Stimulated activated CD4-positive, alpha-beta T cell treated with anti-CD3 and anti-CD28 coated beads, Interleukin-4, amount 100 ng/mL, for 24 hours (primary cell): ENCODE measurements around the gene DHRS9.
A peak's percentile ranks its signal among the peaks of the same experiment; 100 is the strongest.

Source experiments
- DNase-seq: peaks from one replicate; pipeline ENCODE4 v3.0.0-alpha.2; 2020

The DHRS9 gene

DNA sequence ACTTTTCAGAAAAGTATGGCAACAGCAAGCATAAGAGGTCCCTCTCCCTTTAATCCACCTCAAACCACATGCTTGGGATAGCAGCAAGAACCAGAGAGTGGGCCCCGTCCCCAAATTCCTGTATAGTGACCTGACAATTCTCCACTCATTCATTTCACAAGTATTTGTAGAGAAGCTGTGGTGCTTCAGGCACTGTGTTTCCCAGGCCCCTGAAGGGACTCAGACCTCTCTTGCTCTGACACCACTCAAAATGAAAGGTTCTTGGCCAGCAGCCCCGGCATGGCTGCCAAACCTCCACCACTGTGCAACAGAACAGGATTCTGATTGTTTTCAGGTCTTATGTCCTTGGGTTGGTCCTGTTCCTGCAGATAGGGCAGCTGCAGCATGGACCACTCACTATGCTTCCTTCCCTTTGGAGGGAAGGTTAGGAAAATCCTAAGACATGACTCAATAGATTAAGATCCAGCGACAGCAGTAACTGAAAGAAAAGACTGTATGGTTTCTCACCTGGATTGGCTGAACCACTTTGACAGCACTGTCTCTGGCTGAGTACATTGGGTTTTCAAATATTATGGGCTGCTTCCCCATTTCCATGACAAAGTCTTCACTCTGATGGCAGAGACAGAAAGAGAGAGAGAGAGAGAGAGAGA is 67.6 kb downstream of the DHRS9 start:
- DNase-seq: no peak

DNA sequence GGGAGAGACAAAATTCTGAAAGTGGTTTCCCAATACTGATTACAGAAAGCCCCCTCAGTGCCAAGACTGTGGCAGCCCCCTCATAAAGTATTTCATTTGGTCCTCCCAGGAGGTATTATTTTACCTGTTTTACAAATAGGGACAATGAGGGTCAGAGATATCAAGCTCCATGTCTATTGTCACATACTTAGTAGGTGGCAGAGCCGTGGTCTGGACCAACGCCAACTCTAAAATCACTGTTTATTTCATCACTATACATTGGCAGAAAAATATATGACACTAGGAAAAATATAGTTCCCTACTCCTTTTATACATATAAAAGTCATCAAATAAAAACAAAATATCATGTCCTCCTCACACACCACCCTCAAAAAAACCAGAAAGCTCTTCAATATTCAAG is 68.6 kb downstream of the DHRS9 start:
- no peak for DNase-seq

DNA sequence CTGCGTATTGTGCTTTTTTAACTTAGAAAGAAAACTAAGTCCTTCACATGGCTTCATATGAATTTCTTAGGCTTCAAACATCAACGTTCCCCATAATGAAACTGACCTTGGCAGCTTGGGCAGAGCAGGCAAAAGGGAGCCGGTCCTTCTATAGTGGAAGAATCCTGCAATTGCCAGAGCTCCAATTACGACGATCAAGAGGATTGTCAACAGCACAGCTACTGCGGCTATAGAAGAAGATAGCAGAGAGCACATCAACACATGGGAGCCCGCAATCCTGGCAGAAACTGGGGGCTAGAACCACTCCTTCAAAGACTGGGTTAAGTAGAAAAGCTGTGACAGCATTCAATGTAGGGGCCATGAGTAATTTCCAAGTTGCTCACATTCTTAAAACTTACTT is 69.8 kb downstream of the DHRS9 start:
- no peak for DNase-seq

DNA sequence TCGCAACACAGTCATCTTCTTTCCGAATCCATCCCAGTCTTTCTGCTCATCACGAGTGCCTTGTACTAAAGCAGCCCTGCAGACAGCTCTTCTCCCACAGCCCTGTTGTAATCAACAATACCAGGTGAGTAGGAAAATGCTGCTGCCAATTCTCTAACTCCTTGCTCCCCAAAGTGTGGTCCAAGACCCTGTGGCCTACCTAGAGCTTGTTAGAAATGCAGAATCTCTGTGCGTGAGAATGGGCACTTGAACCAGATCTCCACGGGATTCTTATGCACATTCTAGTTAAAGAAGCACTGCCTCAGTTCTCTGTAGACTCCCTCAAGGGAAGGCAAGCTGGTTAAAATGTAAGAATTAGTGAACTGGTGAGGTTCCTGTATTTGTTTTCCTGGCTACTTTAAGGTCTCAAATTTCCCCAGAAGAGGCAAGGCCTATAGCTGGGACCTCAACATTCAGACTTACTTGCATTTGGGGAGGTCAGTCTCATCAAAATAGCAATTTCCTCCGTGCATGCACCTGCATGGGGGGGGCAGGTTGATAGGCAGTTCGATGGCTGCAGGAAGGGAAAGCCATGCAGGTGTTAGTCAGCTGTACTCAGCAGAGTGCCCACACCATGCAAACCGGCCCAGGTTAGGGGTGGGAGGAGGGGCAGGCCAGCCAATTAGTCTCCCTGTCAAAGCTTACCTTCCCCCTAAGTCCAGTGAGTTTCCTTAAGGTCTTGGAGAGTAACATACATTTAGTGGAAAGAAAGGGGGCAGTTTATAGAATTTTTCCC is 70.8 kb downstream of the DHRS9 start:
- DNase-seq: no peak

DNA sequence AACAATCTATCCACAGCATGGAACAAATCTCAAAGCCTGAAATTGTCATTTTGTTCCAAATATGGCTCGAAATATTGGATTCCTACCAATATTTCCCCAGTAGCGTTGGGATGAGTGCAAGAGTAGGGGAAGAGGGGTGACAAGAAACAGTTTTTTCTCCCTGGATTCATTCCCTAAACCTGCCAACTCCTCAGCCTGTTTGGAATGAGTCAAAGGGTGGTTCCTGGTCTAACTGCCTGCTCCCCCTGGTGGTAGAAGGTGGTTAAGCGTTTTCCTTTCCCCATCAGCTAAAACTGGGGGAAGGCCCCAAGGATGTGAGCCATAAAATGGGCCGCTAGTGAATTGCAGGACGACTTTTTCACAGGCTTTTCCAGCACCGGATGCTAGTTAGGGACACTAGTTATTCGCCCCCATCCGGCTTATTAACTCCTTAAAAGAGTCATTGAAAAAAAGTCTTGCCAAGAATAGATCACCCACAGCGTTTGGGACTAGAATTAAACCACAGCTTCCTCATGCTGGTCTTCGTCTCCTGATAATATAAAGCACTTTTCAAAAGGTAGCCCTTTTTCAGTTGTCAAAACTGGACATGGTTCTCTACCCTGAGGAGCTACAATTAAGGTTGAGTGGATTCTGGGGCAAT is 72.5 kb downstream of the DHRS9 start:
- peak; percentile 72 for DNase-seq

DNA sequence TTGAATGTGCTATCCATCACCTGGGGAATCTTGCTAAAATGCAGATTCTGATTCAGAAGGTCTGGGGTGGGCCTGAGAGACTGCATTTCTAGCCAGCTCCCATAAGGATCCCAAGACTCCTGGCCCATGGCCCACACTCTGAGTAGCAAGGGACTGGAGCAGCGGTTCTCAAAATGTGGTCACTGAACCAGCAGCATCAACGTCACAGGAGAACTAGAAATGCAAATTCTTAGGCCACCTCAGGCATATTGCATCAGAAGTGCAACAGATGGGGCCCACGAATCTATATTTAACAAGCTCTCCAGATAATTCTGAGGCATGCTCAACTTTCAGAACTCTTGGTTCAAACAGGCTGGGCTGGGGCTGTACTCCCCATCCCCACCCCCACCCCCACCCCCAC is 74.6 kb downstream of the DHRS9 start:
- no peak for DNase-seq
